ENCODE results near the gene MAGIX.

MAGIX gene

GRCh38 chrX:49188468-49189076 is 26.0 kb downstream of the MAGIX start:
- FAIRE-seq (no peak), DNase-seq (ENCODE audit: insufficient read length) (no peak)
- TF ChIP-seq TAF1 (IDR thresholded peaks at IDR 0.05; ENCODE audit: borderline replicate concordance, low read depth, low read length) (no peak), POLR2A (IDR thresholded peaks at IDR 0.05; ENCODE audit: low read depth, low read length) (no peak), POLR2AphosphoS5 (IDR thresholded peaks at IDR 0.05; ENCODE audit: low read depth, low read length) (no peak)

GRCh38 chrX:49189606-49190005 is 27.0 kb downstream of the MAGIX start:
- DNase-seq (ENCODE audit: insufficient read length) (no peak), FAIRE-seq (no peak)
- no peak for TF ChIP-seq TAF1 (IDR thresholded peaks at IDR 0.05; ENCODE audit: borderline replicate concordance, low read depth, low read length)
- TF ChIP-seq POLR2A (IDR thresholded peaks at IDR 0.05; ENCODE audit: low read depth, low read length), result no peak
- no peak for TF ChIP-seq POLR2AphosphoS5 (IDR thresholded peaks at IDR 0.05; ENCODE audit: low read depth, low read length)

- peak; percentile 91 for FAIRE-seq
- TF ChIP-seq POLR2AphosphoS5 (IDR thresholded peaks at IDR 0.05; ENCODE audit: low read depth, low read length), result 0 out of 2 replicates have a peak, but pooled peaks have one; percentile 22
- peak; percentile 44; the same call in 1 of the 2 replicates for TF ChIP-seq TAF1 (IDR thresholded peaks at IDR 0.05; ENCODE audit: borderline replicate concordance, low read depth, low read length)
- TF ChIP-seq POLR2A (IDR thresholded peaks at IDR 0.05; ENCODE audit: low read depth, low read length), result peak; percentile 61; the same call in 1 of the 2 replicates
These were observed 28.4 kb downstream of the MAGIX start for GRCh38 chrX:49190821-49191573.

GRCh38 chrX:49191574-49192011 is 29.0 kb downstream of the MAGIX start:
- TF ChIP-seq POLR2AphosphoS5 (IDR thresholded peaks at IDR 0.05; ENCODE audit: low read depth, low read length), result no peak
- no peak for TF ChIP-seq POLR2A (IDR thresholded peaks at IDR 0.05; ENCODE audit: low read depth, low read length)
- TF ChIP-seq TAF1 (IDR thresholded peaks at IDR 0.05; ENCODE audit: borderline replicate concordance, low read depth, low read length), result no peak
- FAIRE-seq, result no peak
- DNase-seq (ENCODE audit: insufficient read length), result no peak

More at GRCh38 chrX:49190821-49191573, 28.4 kb downstream of the MAGIX start:
- peak; percentile 68 for DNase-seq (ENCODE audit: insufficient read length)

GRCh38 chrX:49192722-49193328 is 30.3 kb downstream of the MAGIX start:
- DNase-seq (ENCODE audit: insufficient read length) (no peak), FAIRE-seq (no peak)

GRCh38 chrX:49193542-49193964 is 31.0 kb downstream of the MAGIX start:
- TF ChIP-seq POLR2AphosphoS5 (IDR thresholded peaks at IDR 0.05; ENCODE audit: low read depth, low read length) (no peak), POLR2A (IDR thresholded peaks at IDR 0.05; ENCODE audit: low read depth, low read length) (no peak), TAF1 (IDR thresholded peaks at IDR 0.05; ENCODE audit: borderline replicate concordance, low read depth, low read length) (no peak)
- DNase-seq (ENCODE audit: insufficient read length), result no peak
- FAIRE-seq, result no peak

More at GRCh38 chrX:49192722-49193328, 30.3 kb downstream of the MAGIX start:
- TF ChIP-seq POLR2A (IDR thresholded peaks at IDR 0.05; ENCODE audit: low read depth, low read length) (no peak), TAF1 (IDR thresholded peaks at IDR 0.05; ENCODE audit: borderline replicate concordance, low read depth, low read length) (no peak), POLR2AphosphoS5 (IDR thresholded peaks at IDR 0.05; ENCODE audit: low read depth, low read length) (no peak)

- DNase-seq (ENCODE audit: insufficient read length) (no peak), FAIRE-seq (no peak)
- TF ChIP-seq POLR2A (IDR thresholded peaks at IDR 0.05; ENCODE audit: low read depth, low read length) (no peak), POLR2AphosphoS5 (IDR thresholded peaks at IDR 0.05; ENCODE audit: low read depth, low read length) (no peak), TAF1 (IDR thresholded peaks at IDR 0.05; ENCODE audit: borderline replicate concordance, low read depth, low read length) (no peak)
These were observed 35.1 kb downstream of the MAGIX start for GRCh38 chrX:49197543-49198087.

GRCh38 chrX:49198540-49199314 is 36.2 kb downstream of the MAGIX start:
- TF ChIP-seq TAF1 (IDR thresholded peaks at IDR 0.05; ENCODE audit: borderline replicate concordance, low read depth, low read length), result no peak
- TF ChIP-seq POLR2AphosphoS5 (IDR thresholded peaks at IDR 0.05; ENCODE audit: low read depth, low read length), result no peak
- no peak for TF ChIP-seq POLR2A (IDR thresholded peaks at IDR 0.05; ENCODE audit: low read depth, low read length)
- FAIRE-seq (no peak), DNase-seq (ENCODE audit: insufficient read length) (no peak)

- TF ChIP-seq POLR2A (IDR thresholded peaks at IDR 0.05; ENCODE audit: low read depth, low read length), result no peak
- no peak for TF ChIP-seq TAF1 (IDR thresholded peaks at IDR 0.05; ENCODE audit: borderline replicate concordance, low read depth, low read length)
- no peak for TF ChIP-seq POLR2AphosphoS5 (IDR thresholded peaks at IDR 0.05; ENCODE audit: low read depth, low read length)
- no peak for FAIRE-seq
- no peak for DNase-seq (ENCODE audit: insufficient read length)
These were observed 36.7 kb downstream of the MAGIX start for GRCh38 chrX:49199315-49199595.

- no peak for TF ChIP-seq TAF1 (IDR thresholded peaks at IDR 0.05; ENCODE audit: borderline replicate concordance, low read depth, low read length)
- TF ChIP-seq POLR2A (IDR thresholded peaks at IDR 0.05; ENCODE audit: low read depth, low read length), result peak; percentile 76; the same call in 1 of the 2 replicates
- TF ChIP-seq POLR2AphosphoS5 (IDR thresholded peaks at IDR 0.05; ENCODE audit: low read depth, low read length), result peak; percentile 66
- DNase-seq (ENCODE audit: insufficient read length) (peak; percentile 88), FAIRE-seq (peak; percentile 78)
These were observed 37.6 kb downstream of the MAGIX start, which contains the start of gene SYP for GRCh38 chrX:49199906-49200771. Gene SYP (minus strand): TSS chrX:49200193. CDS start chrX:49200186, 7 bp downstream.
